CD4-positive, alpha-beta T cell (primary cell): Measurements from ENCODE around the gene CR1. TPM values are rescaled to one million over a fixed set of nuclear protein-coding genes. Genes with fewer than 3 reads are reported as not detected.

Source experiments
- ATAC-seq: fragments of 200-7000 bp; cut with Tn5 transposase; one replicate; pipeline ENCODE4 v1.10.0; 2022; ENCODE audit warnings: mild to moderate bottlenecking; ENCODE audit not compliant: poor library complexity
- CTCF ChIA-PET: fragments of 350-600 bp; sonication (Branson Sonifier 250); formaldehyde crosslinking; loops from one replicate; lab custom pipeline; 2021; ENCODE audit warnings: antibody characterized with exemption, inconsistent platforms; lab: Charles Lee
- POLR2A ChIA-PET: fragments of 350-600 bp; sonication (Branson Sonifier 250); formaldehyde crosslinking; loops from one replicate; lab custom pipeline; 2021; ENCODE audit warnings: antibody characterized with exemption, inconsistent platforms; lab: Charles Lee
- DNase-seq, 14 experiments: peaks; one replicate each; pipeline ENCODE4 v3.0.0-alpha.2; 2013 to 2020; ENCODE audit warnings: mixed read lengths in 2 of 14
- H3K27ac ChIP-seq, 2 donors: one replicate each; pipeline versions ENCODE4 v1.5.1 to v1.7.0; 2013; ENCODE audit warnings: low read length in 2 of 2, low read depth in 1 of 2, mild to moderate bottlenecking in 1 of 2
- H3K27me3 ChIP-seq, 2 experiments: 1 replicate in 1 of 2; 2 replicates in 1 of 2; pipeline versions ENCODE4 v1.6.1 to v1.7.0; 2013; ENCODE audit warnings: low read length in 2 of 2, control low read depth in 1 of 2, mild to moderate bottlenecking in 1 of 2, moderate library complexity in 1 of 2; ENCODE audit not compliant: insufficient read depth in 2 of 2, control insufficient read depth in 1 of 2
- H3K36me3 ChIP-seq: one replicate; pipeline ENCODE4 v1.6.1; 2013; ENCODE audit warnings: low read length, control low read depth; ENCODE audit not compliant: insufficient read depth
- H3K4me1 ChIP-seq: one replicate; pipeline ENCODE4 v1.6.1; 2013; ENCODE audit warnings: low read length, control low read depth; ENCODE audit not compliant: insufficient read depth
- H3K4me3 ChIP-seq: one replicate; pipeline ENCODE4 v1.5.1; 2013; ENCODE audit warnings: mild to moderate bottlenecking, low read length, moderate library complexity
- H3K9me3 ChIP-seq, 2 experiments: 1 replicate in 1 of 2; 2 replicates in 1 of 2; pipeline versions ENCODE4 v1.6.1 to v1.7.0; 2013; ENCODE audit warnings: low read length in 2 of 2, mild to moderate bottlenecking in 2 of 2, control low read depth in 1 of 2, moderate library complexity in 1 of 2; ENCODE audit not compliant: control insufficient read depth in 1 of 2, insufficient read depth in 1 of 2
- H3K27ac Mint-ChIP-seq: one replicate; pipeline ENCODE4 v1.8.0; 2020; ENCODE audit warnings: mixed read lengths
- H3K27me3 Mint-ChIP-seq: one replicate; pipeline ENCODE4 v1.8.0; 2021; ENCODE audit warnings: mixed read lengths
- H3K36me3 Mint-ChIP-seq: one replicate; pipeline ENCODE4 v1.8.0; 2021; ENCODE audit warnings: low read depth, mixed read lengths
- H3K4me1 Mint-ChIP-seq: one replicate; pipeline ENCODE4 v1.8.0; 2021; ENCODE audit warnings: low read depth, mixed read lengths
- H3K4me3 Mint-ChIP-seq: one replicate; pipeline ENCODE4 v1.8.0; 2020; ENCODE audit warnings: mild to moderate bottlenecking, mixed read lengths
- H3K9me3 Mint-ChIP-seq: one replicate; pipeline ENCODE4 v1.8.0; 2020; ENCODE audit warnings: mixed read lengths
- CTCF ChIP-seq: fragments of 200-600 bp; IDR thresholded peaks from one replicate; pipeline ENCODE4 v1.8.0; 2022; ENCODE audit warnings: antibody characterized with exemption, mild to moderate bottlenecking
- intact Hi-C, 2 experiments: fragments of 100-400 bp; cut with DNase I in 1 of 2; cut with micrococcal nuclease in 1 of 2; formaldehyde crosslinking; loops; one replicate each; pipeline versions ENCODE4 v1.15.1 to v1.9.0; 2023 to 2025; cut with DNase I, micrococcal nuclease
- total RNA-seq, 174 experiments: library from RNA in 2 of 174; stranded (reverse) in 2 of 174; gene quantifications; one replicate each; pipeline ENCODE4 v1.2.3 and lab custom pipeline; 2021 to 2026

Gene CR1
- total RNA-seq, 2 experiments from 2014 or later: 2.8 to 3.1 TPM

GRCh38 chr1:207474210-207474609, 21.7 kb upstream of the CR1 start:
- no peak for DNase-seq
- intact Hi-C loops: no loop called here
- no peak for ATAC-seq
- ChIA-PET CTCF (no interaction called here), POLR2A (no interaction called here)
- peaks cover 12% of the 10 kb centered on the region for H3K4me1 Mint-ChIP-seq
- no peak overlapping the region for H3K4me3 Mint-ChIP-seq
- no peak overlapping the region for H3K27ac Mint-ChIP-seq
- peaks cover 11% of the 10 kb centered on the region for H3K4me1 ChIP-seq
- H3K27ac ChIP-seq: no peak overlapping the region
- H3K4me3 ChIP-seq: no peak overlapping the region
- no peaks in the 10 kb centered on the region for H3K9me3 Mint-ChIP-seq
- H3K27me3 Mint-ChIP-seq: peaks cover 4% of the 10 kb centered on the region
- H3K27me3 ChIP-seq: no peaks in the 10 kb centered on the region
- no peaks in the 10 kb centered on the region for H3K36me3 Mint-ChIP-seq
- no peaks in the 10 kb centered on the region for H3K9me3 ChIP-seq
- no peaks in the 10 kb centered on the region for H3K36me3 ChIP-seq
- no peak for TF ChIP-seq CTCF

- Mint-ChIP-seq H3K4me1 (no peaks in the 10 kb centered on the region), H3K27me3 (no peaks in the 10 kb centered on the region), H3K9me3 (no peaks in the 10 kb centered on the region), H3K27ac (no peak overlapping the region), H3K36me3 (no peaks in the 10 kb centered on the region), H3K4me3 (no peak overlapping the region)
- H3K4me3 ChIP-seq: no peak overlapping the region
- no peaks in the 10 kb centered on the region for H3K27me3 ChIP-seq
- ATAC-seq: no peak
- H3K9me3 ChIP-seq: no peaks in the 10 kb centered on the region
- no peak for DNase-seq
- POLR2A ChIA-PET: interaction anchor here (0.5 kb wide), 1 partner anchor 26 kb away, joined by 3 read pairs; no protein-coding TSS in a partner anchor
- TF ChIP-seq CTCF: no peak
- CTCF ChIA-PET: interaction anchor here (1.2 kb wide), 1 partner anchor 436 kb away, joined by 3 read pairs; no protein-coding TSS in a partner anchor
- no peak overlapping the region for H3K27ac ChIP-seq
- no peaks in the 10 kb centered on the region for H3K4me1 ChIP-seq
- H3K36me3 ChIP-seq: no peaks in the 10 kb centered on the region
- intact Hi-C loops: no loop called here
These were observed 9.8 kb upstream of the CR1 start for GRCh38 chr1:207486198-207486597.

GRCh38 chr1:207487636-207488035, 8.3 kb upstream of the CR1 start:
- Mint-ChIP-seq H3K9me3 (no peaks in the 10 kb centered on the region), H3K27ac (no peak overlapping the region), H3K27me3 (no peaks in the 10 kb centered on the region), H3K36me3 (no peaks in the 10 kb centered on the region), H3K4me1 (no peaks in the 10 kb centered on the region), H3K4me3 (no peak overlapping the region)
- DNase-seq (no peak), ATAC-seq (no peak)
- Histone ChIP-seq H3K27ac (no peak overlapping the region), H3K36me3 (no peaks in the 10 kb centered on the region), H3K4me3 (no peak overlapping the region), H3K9me3 (no peaks in the 10 kb centered on the region), H3K27me3 (no peaks in the 10 kb centered on the region), H3K4me1 (no peaks in the 10 kb centered on the region)
- intact Hi-C loops: no loop called here
- TF ChIP-seq CTCF: no peak
- ChIA-PET POLR2A (no interaction called here), CTCF (interaction anchor here (0.6 kb wide), 1 partner anchor 11 kb away, joined by 3 read pairs; no protein-coding TSS in a partner anchor)
